ENCODE data around the gene BICRAL. TPM values are rescaled to one million over a fixed set of nuclear protein-coding genes. Genes with fewer than 3 reads are reported as not detected.

Gene BICRAL
- total RNA-seq, 6 experiments from 2014 or later = 4.3 to 6.0 (median 5.5) TPM

DNA sequence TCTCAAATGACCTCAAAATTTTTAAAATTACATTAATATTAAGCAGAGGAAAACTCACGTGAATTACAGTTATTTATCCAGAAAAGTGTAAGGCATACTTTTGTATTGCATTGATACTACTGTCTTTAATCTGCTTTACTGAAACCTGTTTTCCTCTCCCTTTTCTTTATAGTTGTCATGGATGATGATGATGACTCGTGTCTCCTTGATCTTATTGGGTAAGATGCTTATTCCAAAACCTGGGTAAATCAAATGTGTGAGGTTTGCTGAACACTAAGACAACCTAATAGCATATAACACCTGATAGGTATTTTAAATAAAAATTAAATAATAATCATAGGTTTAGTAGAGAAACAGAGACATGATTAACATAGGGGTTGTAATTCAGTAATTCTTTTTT lies 40.0 kb downstream of the BICRAL start:
- no peak overlapping the region for H3K4me3 ChIP-seq
- no peak for ATAC-seq
- H3K36me3 ChIP-seq = peaks cover 0 to 33% (median 12%) of the 10 kb centered on the region in 4 donors
- intact Hi-C loops (cut with DNase I) = no loop called here
- no peaks in the 10 kb centered on the region for H3K27me3 ChIP-seq
- no peak overlapping the region for H3K27ac ChIP-seq
- H3K9me3 ChIP-seq = no peaks in the 10 kb centered on the region
- no peak for DNase-seq
- no peak for TF ChIP-seq POLR2A (IDR thresholded peaks at IDR 0.05)
- TF ChIP-seq, protein P1, sequence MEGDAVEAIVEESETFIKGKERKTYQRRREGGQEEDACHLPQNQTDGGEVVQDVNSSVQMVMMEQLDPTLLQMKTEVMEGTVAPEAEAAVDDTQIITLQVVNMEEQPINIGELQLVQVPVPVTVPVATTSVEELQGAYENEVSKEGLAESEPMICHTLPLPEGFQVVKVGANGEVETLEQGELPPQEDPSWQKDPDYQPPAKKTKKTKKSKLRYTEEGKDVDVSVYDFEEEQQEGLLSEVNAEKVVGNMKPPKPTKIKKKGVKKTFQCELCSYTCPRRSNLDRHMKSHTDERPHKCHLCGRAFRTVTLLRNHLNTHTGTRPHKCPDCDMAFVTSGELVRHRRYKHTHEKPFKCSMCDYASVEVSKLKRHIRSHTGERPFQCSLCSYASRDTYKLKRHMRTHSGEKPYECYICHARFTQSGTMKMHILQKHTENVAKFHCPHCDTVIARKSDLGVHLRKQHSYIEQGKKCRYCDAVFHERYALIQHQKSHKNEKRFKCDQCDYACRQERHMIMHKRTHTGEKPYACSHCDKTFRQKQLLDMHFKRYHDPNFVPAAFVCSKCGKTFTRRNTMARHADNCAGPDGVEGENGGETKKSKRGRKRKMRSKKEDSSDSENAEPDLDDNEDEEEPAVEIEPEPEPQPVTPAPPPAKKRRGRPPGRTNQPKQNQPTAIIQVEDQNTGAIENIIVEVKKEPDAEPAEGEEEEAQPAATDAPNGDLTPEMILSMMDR (IDR thresholded peaks at IDR 0.05) = no peak
- no peaks in the 10 kb centered on the region for H3K4me1 ChIP-seq
- 87% methylated on average over 2 of the region's 2 CpGs for WGBS (ENCODE audit: insufficient coverage, low coverage, low lambda C conversion rate, missing lambda C conversion rate)

DNA sequence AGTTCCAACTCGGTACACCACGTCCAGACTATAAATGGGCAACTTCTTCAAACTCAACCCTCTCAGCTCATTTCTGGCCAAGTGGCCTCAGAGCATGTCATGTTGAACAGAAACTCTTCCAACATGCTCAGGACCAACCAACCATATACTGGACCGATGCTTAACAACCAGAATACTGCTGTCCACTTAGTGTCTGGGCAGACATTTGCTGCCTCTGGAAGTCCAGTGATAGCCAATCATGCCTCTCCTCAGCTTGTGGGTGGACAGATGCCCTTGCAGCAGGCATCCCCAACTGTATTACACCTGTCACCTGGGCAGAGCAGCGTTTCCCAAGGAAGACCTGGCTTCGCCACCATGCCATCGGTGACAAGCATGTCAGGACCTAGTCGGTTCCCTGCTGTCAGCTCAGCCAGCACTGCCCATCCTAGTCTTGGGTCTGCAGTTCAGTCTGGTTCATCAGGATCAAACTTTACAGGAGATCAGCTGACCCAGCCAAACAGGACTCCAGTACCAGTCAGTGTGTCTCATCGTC lies 47.8 kb downstream of the BICRAL start:
- intact Hi-C loops (cut with DNase I) = no loop called here
- Histone ChIP-seq H3K27ac (no peak overlapping the region), H3K4me1 (no peaks in the 10 kb centered on the region), H3K36me3 (peaks cover 0 to 43% (median 14%) of the 10 kb centered on the region in 4 donors), H3K4me3 (no peak overlapping the region), H3K9me3 (no peaks in the 10 kb centered on the region), H3K27me3 (no peaks in the 10 kb centered on the region)
- 92% methylated on average over 4 of the region's 8 CpGs for WGBS (ENCODE audit: insufficient coverage, low coverage, low lambda C conversion rate, missing lambda C conversion rate)
- DNase-seq = no peak
- ATAC-seq = peak in 1 of 4 donors; percentile 29
- TF ChIP-seq, protein P1 (IDR thresholded peaks at IDR 0.05) = no peak
- no peak for TF ChIP-seq POLR2A (IDR thresholded peaks at IDR 0.05)

DNA sequence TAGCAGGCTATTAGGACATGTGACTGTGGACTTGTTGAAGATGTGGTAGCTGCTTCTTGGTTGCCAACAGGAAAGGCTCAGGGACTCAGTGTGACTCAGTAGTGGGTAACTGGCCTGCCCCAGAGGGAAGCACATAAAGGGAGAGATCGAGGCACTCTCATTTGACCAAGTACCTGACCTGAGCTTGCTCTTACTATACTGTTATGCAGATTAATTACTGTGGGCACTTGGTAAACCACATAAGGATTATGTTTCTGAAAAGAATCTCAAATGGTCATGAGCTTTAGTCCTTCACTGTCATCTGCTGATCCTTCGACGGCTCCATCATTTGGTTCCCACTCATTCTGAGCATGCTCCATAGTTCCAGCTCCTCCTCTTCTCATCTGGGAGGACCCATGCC lies 49.4 kb downstream of the BICRAL start:
- no peak for ATAC-seq
- 84% methylated on average over 3 of the region's 3 CpGs for WGBS (ENCODE audit: insufficient coverage, low coverage, low lambda C conversion rate, missing lambda C conversion rate)
- H3K27ac ChIP-seq = no peak overlapping the region
- no peaks in the 10 kb centered on the region for H3K27me3 ChIP-seq
- DNase-seq = no peak
- intact Hi-C loops (cut with DNase I) = no loop called here
- peaks cover 0 to 35% (median 13%) of the 10 kb centered on the region in 4 donors for H3K36me3 ChIP-seq
- no peaks in the 10 kb centered on the region for H3K4me1 ChIP-seq
- no peak for TF ChIP-seq POLR2A (IDR thresholded peaks at IDR 0.05)
- TF ChIP-seq, protein P1 (IDR thresholded peaks at IDR 0.05) = no peak
- H3K9me3 ChIP-seq = no peaks in the 10 kb centered on the region
- no peak overlapping the region for H3K4me3 ChIP-seq

DNA sequence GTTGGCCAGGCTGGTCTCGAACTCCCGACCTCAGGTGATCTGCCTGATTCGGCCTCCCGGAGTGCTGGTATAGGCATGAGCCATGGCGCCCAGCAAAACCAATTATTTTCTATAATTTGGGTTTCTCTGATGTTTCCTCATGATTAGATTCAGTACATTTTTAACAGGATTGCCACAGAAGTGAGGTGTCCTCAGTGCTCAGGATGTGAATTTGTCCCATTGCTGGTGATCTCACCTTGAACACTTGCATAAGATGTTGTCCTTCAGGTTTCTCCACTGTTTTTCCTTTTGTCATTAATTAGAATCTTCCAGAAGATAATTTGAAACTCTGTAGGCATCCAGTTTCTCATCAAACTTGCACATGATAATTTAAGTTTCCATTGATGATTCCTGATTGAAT lies 52.2 kb downstream of the BICRAL start:
- no peak overlapping the region for H3K27ac ChIP-seq
- ATAC-seq (no peak), DNase-seq (no peak)
- no peaks in the 10 kb centered on the region for H3K27me3 ChIP-seq
- no peak overlapping the region for H3K4me3 ChIP-seq
- no peaks in the 10 kb centered on the region for H3K9me3 ChIP-seq
- peaks cover 0 to 18% (median 8%) of the 10 kb centered on the region in 4 donors for H3K36me3 ChIP-seq
- no CpG with 5 or more reads among the region's 5 CpGs for WGBS (ENCODE audit: insufficient coverage, low coverage, low lambda C conversion rate, missing lambda C conversion rate)
- no peaks in the 10 kb centered on the region for H3K4me1 ChIP-seq
- intact Hi-C loops (cut with DNase I) = no loop called here
- TF ChIP-seq, protein P1 (IDR thresholded peaks at IDR 0.05) = no peak
- TF ChIP-seq POLR2A (IDR thresholded peaks at IDR 0.05) = no peak

Data from right lobe of liver (tissue), 6 donors.